ENCODE data around the gene NEUROD4. TPM values are rescaled to one million over a fixed set of nuclear protein-coding genes. Genes with fewer than 3 reads are reported as not detected.

The NEUROD4 gene
- total RNA-seq, 2 experiments from 2014 or later = not detected

DNA sequence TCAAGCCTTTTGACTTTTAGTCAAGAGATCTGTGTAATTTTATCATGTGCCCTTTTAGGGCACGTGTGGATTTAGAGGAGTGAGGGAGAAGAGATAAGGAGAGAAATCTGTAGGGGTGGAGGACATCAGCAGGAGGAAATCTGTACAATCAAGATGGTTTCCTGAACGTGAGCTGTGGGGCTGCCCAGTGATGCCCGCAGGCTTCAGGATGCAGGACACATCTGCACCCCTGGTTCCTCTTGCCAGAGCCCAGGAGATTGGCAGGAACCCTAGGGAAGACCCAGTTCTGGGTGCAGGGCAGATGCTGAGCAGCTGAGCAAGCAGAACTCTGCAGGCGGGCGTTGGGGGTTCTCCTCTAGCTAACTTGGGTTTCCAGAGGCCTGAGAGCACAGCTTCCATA is 23.6 kb upstream of the NEUROD4 start:
- H3K4me3 Mint-ChIP-seq = no peak overlapping the region
- H3K36me3 Mint-ChIP-seq (ENCODE audit: low read depth) = no peaks in the 10 kb centered on the region
- ATAC-seq (no peak), DNase-seq (no peak)
- intact Hi-C loops (cut with DNase I, micrococcal nuclease) = no loop called here
- CTCF ChIA-PET = interaction anchor here (0.6 to 9.8 kb wide), 12 partner anchors 13 to 246 kb away, joined by 3 to 463 read pairs (median 4); no protein-coding TSS in a partner anchor
- H3K4me1 Mint-ChIP-seq = peaks cover 21% of the 10 kb centered on the region
- H3K9me3 Mint-ChIP-seq (ENCODE audit: low read depth) = no peaks in the 10 kb centered on the region
- no peaks in the 10 kb centered on the region for H3K27me3 Mint-ChIP-seq
- POLR2A ChIA-PET = no interaction called here
- no peak overlapping the region for H3K27ac Mint-ChIP-seq

- H3K27ac Mint-ChIP-seq = no peak overlapping the region
- intact Hi-C loops (cut with DNase I, micrococcal nuclease) = no loop called here
- CTCF ChIA-PET = interaction anchor here (0.6 to 9.8 kb wide), 11 partner anchors 12 to 384 kb away, joined by 3 to 463 read pairs (median 4); no protein-coding TSS in a partner anchor
- H3K4me1 Mint-ChIP-seq = peaks cover 16% of the 10 kb centered on the region
- H3K36me3 Mint-ChIP-seq (ENCODE audit: low read depth) = no peaks in the 10 kb centered on the region
- ATAC-seq (no peak), DNase-seq (no peak)
- POLR2A ChIA-PET = no interaction called here
- no peaks in the 10 kb centered on the region for H3K9me3 Mint-ChIP-seq (ENCODE audit: low read depth)
- no peak overlapping the region for H3K4me3 Mint-ChIP-seq
- no peaks in the 10 kb centered on the region for H3K27me3 Mint-ChIP-seq
Observed at GRCh38 chr12:54997929-54998522, 21.7 kb upstream of the NEUROD4 start.

DNA sequence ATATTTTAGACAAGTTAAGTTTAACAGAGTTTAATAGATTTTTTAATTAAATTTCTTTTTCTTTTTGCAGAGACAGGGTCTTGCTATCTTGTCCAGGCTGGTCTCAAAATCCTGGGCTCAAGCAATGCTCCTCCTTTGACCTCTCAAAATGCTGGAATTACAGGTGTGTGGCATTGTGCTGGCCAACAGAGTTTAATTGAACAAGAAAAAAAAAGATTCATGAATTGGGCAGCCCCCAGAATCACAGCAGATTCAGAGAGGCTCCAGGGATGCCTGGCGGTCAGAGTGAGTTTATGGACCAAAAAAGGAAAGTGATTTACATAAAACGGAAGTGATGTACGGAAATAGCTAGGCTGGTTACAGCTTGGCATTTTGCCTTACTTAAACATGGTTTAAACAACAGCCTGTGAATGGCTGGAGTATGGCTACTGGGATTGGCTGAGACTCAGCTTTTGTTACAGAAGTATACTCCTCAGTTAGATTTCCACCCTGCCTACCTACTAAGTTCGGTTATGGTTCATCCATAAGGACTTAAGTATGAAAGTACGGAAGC is 20.7 kb upstream of the NEUROD4 start:
- intact Hi-C loops (cut with DNase I, micrococcal nuclease) = no loop called here
- DNase-seq (no peak), ATAC-seq (no peak)
- H3K36me3 Mint-ChIP-seq (ENCODE audit: low read depth) = no peaks in the 10 kb centered on the region
- no peaks in the 10 kb centered on the region for H3K9me3 Mint-ChIP-seq (ENCODE audit: low read depth)
- ChIA-PET CTCF (interaction anchor here (1.2 to 9.8 kb wide), 2 partner anchors 74 to 249 kb away, joined by 4 to 463 read pairs; no protein-coding TSS in a partner anchor), POLR2A (no interaction called here)
- H3K4me1 Mint-ChIP-seq = peaks cover 14% of the 10 kb centered on the region
- H3K27me3 Mint-ChIP-seq = no peaks in the 10 kb centered on the region
- H3K27ac Mint-ChIP-seq = no peak overlapping the region
- H3K4me3 Mint-ChIP-seq = no peak overlapping the region

- POLR2A ChIA-PET = no interaction called here
- intact Hi-C loops (cut with DNase I, micrococcal nuclease) = no loop called here
- CTCF ChIA-PET = interaction anchor here (0.8 to 3.8 kb wide), 4 partner anchors 9 to 71 kb away, joined by 4 to 17 read pairs (median 6); no protein-coding TSS in a partner anchor
- H3K9me3 Mint-ChIP-seq (ENCODE audit: low read depth) = no peaks in the 10 kb centered on the region
- ATAC-seq = no peak
- peak overlapping the region; percentile 42 for H3K27ac Mint-ChIP-seq
- peaks cover 14% of the 10 kb centered on the region for H3K4me1 Mint-ChIP-seq
- H3K36me3 Mint-ChIP-seq (ENCODE audit: low read depth) = peaks cover 5% of the 10 kb centered on the region
- H3K27me3 Mint-ChIP-seq = no peaks in the 10 kb centered on the region
- no peak overlapping the region for H3K4me3 Mint-ChIP-seq
- DNase-seq = no peak
Observed at GRCh38 chr12:55001198-55001868, 18.4 kb upstream of the NEUROD4 start.

GRCh38 chr12:55002355-55002754 is 17.4 kb upstream of the NEUROD4 start:
- intact Hi-C loops (cut with DNase I, micrococcal nuclease) = no loop called here
- POLR2A ChIA-PET = no interaction called here

GRCh38 chr12:55008944-55009585 is 10.7 kb upstream of the NEUROD4 start:
- Mint-ChIP-seq H3K27me3 (peaks cover 4% of the 10 kb centered on the region), H3K4me3 (no peak overlapping the region), H3K36me3 (ENCODE audit: low read depth) (peaks cover 9% of the 10 kb centered on the region), H3K9me3 (ENCODE audit: low read depth) (peaks cover 14% of the 10 kb centered on the region), H3K4me1 (no peaks in the 10 kb centered on the region), H3K27ac (no peak overlapping the region)
- DNase-seq (no peak), ATAC-seq (no peak)
- intact Hi-C loops (cut with DNase I, micrococcal nuclease) = no loop called here
- POLR2A ChIA-PET = no interaction called here
- CTCF ChIA-PET = interaction anchor here (1.4 to 1.7 kb wide), 3 partner anchors 12 to 59 kb away, joined by 4 to 9 read pairs (median 5); no protein-coding TSS in a partner anchor

More at GRCh38 chr12:55002355-55002754, 17.4 kb upstream of the NEUROD4 start:
- Mint-ChIP-seq H3K36me3 (ENCODE audit: low read depth) (peaks cover 9% of the 10 kb centered on the region), H3K4me3 (no peak overlapping the region), H3K4me1 (peaks cover 14% of the 10 kb centered on the region), H3K27ac (no peak overlapping the region), H3K27me3 (no peaks in the 10 kb centered on the region), H3K9me3 (ENCODE audit: low read depth) (peaks cover 8% of the 10 kb centered on the region)
- CTCF ChIA-PET = interaction anchor here (0.7 to 3.8 kb wide), 6 partner anchors 9 to 117 kb away, joined by 3 to 17 read pairs (median 4); no protein-coding TSS in a partner anchor
- ATAC-seq (no peak), DNase-seq (no peak)

- DNase-seq (no peak), ATAC-seq (no peak)
- Mint-ChIP-seq H3K27ac (no peak overlapping the region), H3K36me3 (ENCODE audit: low read depth) (no peaks in the 10 kb centered on the region), H3K4me1 (peaks cover 5% of the 10 kb centered on the region), H3K4me3 (no peak overlapping the region), H3K27me3 (peaks cover 27% of the 10 kb centered on the region), H3K9me3 (ENCODE audit: low read depth) (peaks cover 4% of the 10 kb centered on the region)
- POLR2A ChIA-PET = no interaction called here
- CTCF ChIA-PET = interaction anchor here (0.6 to 3.7 kb wide), 2 partner anchors 54 to 628 kb away, joined by 6 to 13 read pairs; no protein-coding TSS in a partner anchor
- intact Hi-C loops (cut with DNase I, micrococcal nuclease) = no loop called here
Observed at GRCh38 chr12:55017416-55017925, 2.3 kb upstream of the NEUROD4 start.

DNA sequence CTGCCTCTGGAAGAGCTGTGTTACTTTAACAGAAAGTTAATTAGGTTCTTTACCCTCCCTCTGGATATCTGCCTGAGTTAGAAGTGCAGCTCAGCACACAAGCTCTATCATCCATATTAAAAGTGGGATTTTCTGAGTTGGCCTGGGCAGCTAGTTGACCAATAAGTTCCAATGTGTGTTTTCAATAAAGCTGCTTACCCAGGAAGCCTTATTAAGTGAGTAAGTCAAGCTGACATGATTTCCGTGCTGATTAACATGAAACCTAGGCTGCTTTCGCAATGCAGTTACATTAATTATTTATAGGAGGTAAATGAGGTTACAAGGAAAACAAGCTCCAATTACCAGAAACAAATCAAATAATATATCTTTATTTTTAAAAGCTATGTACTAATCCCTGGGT is 4.8 kb downstream of the NEUROD4 start:
- ATAC-seq (no peak), DNase-seq (no peak)
- H3K27me3 Mint-ChIP-seq = peaks cover 13% of the 10 kb centered on the region
- ChIA-PET POLR2A (interaction anchor here (0.7 kb wide), 1 partner anchor 11 kb away, joined by 3 read pairs; no protein-coding TSS in a partner anchor), CTCF (interaction anchor here (0.7 to 1.6 kb wide), 9 partner anchors 11 to 498 kb away, joined by 3 read pairs; no protein-coding TSS in a partner anchor)
- H3K4me1 Mint-ChIP-seq = peaks cover 4% of the 10 kb centered on the region
- no peaks in the 10 kb centered on the region for H3K36me3 Mint-ChIP-seq (ENCODE audit: low read depth)
- intact Hi-C loops (cut with DNase I, micrococcal nuclease) = no loop called here
- H3K9me3 Mint-ChIP-seq (ENCODE audit: low read depth) = no peaks in the 10 kb centered on the region
- H3K4me3 Mint-ChIP-seq = no peak overlapping the region
- H3K27ac Mint-ChIP-seq = no peak overlapping the region

- no peak overlapping the region for H3K4me3 Mint-ChIP-seq
- H3K36me3 Mint-ChIP-seq (ENCODE audit: low read depth) = no peaks in the 10 kb centered on the region
- DNase-seq (no peak), ATAC-seq (no peak)
- no peaks in the 10 kb centered on the region for H3K9me3 Mint-ChIP-seq (ENCODE audit: low read depth)
- H3K27me3 Mint-ChIP-seq = peaks cover 5% of the 10 kb centered on the region
- H3K4me1 Mint-ChIP-seq = no peaks in the 10 kb centered on the region
- ChIA-PET POLR2A (no interaction called here), CTCF (interaction anchor here (1.1 kb wide), 1 partner anchor 41 kb away, joined by 3 read pairs; no protein-coding TSS in a partner anchor)
- intact Hi-C loops (cut with DNase I, micrococcal nuclease) = no loop called here
- H3K27ac Mint-ChIP-seq = no peak overlapping the region
Observed at GRCh38 chr12:55025508-55025907, 5.7 kb downstream of the NEUROD4 start.

GRCh38 chr12:55034218-55034617 is 14.4 kb downstream of the NEUROD4 start:
- CTCF ChIA-PET = interaction anchor here (0.7 to 2.9 kb wide), 4 partner anchors 14 to 76 kb away, joined by 3 to 10 read pairs (median 7); partner anchors contain the start of gene NEUROD4
- H3K27me3 Mint-ChIP-seq = no peaks in the 10 kb centered on the region
- DNase-seq (no peak), ATAC-seq (no peak)
- POLR2A ChIA-PET = no interaction called here
- no peaks in the 10 kb centered on the region for H3K36me3 Mint-ChIP-seq (ENCODE audit: low read depth)
- H3K9me3 Mint-ChIP-seq (ENCODE audit: low read depth) = no peaks in the 10 kb centered on the region
- H3K4me1 Mint-ChIP-seq = peaks cover 38% of the 10 kb centered on the region
- no peak overlapping the region for H3K4me3 Mint-ChIP-seq
- intact Hi-C loops (cut with DNase I, micrococcal nuclease) = no loop called here
- H3K27ac Mint-ChIP-seq = no peak overlapping the region

All from activated CD4-positive, alpha-beta T cell treated with anti-CD3 and anti-CD28 coated beads for 36 hours (primary cell).